HG02973 (cell line): ENCODE data around the gene RFNG.

Experiments used
- ATAC-seq: cut with Tn5 transposase; IDR thresholded peaks from one replicate; pipeline ENCODE4 v1.9.1; 2021; ENCODE audit warnings: moderate library complexity; ENCODE audit not compliant: unreplicated experiment

The RFNG gene

DNA sequence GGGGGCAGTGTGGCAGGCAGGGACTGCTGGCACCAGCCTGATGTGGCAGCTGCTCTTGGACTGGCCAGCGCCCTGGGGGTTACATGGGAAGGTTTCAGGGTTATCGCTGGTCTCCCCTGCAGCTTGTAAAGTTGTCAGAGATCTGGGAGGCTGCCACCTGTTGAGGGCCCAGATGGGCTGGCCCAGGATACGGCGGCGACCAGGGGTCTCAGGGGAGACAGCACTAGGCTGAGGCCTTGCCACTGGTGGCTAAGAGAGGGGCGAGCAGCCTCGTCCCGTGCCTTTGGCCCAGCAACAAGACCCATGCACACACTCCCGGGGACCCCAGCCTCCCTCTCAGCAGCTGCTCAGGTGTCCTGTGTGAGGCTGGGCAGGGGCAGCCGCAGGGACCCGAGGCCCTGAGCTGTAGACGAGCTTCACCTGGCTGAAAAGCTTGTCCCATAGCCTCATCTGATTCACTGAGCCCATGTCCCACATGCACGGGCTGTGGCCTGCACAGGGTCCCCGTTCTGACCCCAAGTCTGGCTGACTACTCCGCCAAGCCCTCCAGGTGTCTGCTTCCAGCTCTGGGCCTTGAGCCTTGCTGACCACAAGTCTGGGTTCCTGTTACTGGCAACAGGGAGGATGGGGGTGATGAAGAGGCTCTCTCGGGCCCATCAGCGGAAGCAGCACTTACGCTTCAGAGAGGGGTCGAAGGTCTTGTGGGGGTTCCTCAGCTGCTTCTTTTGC is 7.8 kb upstream of the RFNG start:
- ATAC-seq: no peak

DNA sequence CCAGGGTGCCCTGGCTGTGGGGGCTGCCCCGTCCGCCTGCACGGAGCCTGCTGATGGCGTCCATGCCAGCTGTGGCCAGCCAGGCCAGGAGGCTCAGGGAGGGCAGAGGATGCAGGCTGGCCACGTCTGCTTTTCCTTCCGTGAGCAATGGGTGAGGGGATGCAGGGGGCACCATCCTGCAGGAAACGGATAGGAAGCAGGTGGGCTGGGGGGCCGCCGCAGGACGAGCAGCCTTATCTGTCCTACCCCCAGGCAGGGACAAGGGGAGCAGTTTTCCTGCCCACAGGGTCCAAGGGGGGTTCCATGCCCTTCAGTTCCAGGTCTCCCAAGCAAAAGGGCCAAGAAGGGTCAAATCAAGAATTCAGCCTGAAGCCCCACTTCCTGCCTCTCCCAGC is 7.2 kb upstream of the RFNG start:
- no peak for ATAC-seq

GRCh38 chr17:82058230-82058854 is 6.7 kb upstream of the RFNG start:
- no peak for ATAC-seq

DNA sequence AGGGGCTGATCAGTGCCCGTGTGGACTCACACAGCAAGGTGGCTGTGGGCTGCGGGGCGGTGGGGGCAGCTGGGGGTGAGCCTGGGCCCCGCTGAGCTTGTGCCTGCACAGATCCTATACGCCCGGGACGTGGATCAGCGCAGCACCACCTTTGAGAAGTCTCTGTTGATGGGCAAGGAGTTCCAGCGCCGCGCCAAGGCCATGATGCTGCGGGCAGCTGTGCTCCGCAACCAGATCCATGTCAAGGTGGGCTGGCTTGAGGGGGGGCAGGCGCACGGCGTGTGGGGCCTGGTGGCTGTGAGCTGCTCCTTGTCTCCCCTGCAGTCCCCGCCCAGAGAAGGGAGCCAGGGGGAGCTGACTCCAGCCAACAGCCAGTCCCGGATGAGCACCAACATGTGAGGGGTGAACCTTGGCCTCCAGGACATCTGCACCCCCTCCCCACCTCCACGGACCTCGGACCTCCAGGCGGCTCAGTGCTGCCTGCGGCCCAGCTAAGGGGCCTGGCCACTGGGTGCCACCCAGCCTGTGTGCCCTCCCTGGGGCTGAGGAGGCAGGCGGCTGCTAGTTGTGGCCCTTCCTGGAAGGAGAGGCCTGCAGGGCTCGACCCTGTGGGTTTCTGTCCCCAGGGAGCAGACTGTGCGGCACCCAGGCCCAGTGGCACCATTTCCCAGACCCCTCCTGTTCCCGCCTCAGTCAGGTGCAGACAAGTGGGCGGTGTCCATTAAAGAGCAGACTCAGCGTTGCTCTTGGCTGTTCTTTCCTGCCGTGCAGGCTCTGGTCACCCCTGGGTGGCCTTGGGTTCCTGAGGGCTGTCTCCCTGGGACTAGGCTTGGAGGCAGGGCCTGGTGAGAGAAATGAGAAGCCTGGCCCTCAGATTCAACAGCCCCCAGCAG is 5.4 kb upstream of the RFNG start:
- ATAC-seq: no peak

GRCh38 chr17:82055965-82056728 is 4.5 kb upstream of the RFNG start:
- no peak for ATAC-seq

DNA sequence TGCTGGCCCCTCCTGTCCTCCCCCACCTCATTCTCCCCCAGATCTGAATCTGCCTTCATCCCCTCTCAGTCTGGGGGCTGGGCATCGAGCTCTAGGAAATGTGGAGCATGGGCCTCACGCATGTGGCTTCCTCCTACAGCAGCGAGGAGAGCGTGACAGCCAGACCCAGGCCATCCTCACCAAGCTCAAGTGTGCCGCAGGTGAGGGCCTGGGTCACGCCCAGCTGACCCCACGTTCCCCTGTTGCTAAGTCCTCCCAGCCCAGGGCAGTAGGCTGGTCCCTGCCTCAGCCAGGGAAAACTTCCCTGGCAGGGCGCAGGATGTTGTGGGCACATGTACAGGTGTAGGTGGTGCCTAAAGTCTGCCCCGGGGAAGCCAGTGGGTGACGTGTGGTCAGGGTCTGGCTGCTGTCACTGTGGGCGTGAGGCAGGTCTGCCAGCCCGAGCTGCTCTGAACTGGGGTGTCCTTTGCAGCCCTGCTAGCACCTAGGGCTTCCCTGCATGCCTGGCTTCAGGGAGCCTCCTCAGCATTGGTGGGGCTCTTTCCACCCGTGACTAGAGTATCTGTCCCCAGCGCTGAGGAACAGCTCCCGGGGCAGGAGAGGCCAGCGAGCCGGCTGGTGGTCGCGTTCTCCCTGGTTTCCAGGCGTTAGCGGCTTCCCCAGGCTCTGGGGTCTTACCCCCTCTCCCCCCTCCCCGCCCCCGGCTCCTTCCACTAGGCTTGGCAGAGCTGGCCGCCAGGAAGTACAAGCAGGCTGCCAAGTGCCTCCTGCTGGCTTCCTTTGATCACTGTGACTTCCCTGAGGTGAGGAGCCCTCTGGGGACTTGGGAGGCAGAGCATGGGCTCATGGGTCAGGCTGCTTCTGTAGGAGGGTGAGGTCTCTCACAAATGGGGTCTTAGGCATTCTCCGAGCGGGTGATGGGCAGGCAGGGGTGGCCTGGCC is 3.7 kb upstream of the RFNG start:
- ATAC-seq: no peak

GRCh38 chr17:82054351-82055022 is 2.9 kb upstream of the RFNG start:
- no peak for ATAC-seq

DNA sequence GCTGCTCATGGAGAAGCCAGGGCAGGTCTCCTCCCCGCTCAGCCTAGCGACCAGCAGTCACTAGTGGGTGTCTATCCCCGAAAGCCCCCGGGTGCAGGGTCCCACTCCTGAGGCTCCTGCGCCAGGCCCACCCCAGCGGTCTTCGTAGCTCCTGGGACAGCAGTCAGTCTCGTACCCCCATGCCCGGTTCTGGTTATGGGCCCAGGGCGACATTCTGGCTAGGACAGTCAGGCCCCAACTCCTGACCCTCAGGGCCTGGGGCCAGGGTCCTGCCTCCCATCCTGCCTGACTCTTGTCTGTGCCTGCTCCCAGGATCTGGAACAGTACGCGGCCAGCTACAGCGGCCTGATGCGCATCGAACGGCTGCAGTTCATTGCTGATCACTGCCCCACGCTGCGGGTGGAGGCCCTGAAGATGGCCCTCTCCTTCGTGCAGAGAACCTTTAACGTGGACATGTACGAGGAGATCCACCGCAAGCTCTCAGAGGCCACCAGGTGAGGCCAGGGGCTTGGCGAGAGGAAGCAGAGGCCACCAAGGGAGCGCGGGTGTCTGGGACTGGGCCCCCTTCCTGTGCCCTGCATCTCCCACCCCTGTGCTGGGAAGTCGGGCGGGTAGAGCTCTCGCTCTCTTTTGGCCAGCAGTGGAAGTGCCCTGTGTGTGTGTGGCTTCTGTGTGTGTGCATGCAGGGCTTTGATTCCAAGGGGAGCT is 2.1 kb upstream of the RFNG start:
- no peak for ATAC-seq

DNA sequence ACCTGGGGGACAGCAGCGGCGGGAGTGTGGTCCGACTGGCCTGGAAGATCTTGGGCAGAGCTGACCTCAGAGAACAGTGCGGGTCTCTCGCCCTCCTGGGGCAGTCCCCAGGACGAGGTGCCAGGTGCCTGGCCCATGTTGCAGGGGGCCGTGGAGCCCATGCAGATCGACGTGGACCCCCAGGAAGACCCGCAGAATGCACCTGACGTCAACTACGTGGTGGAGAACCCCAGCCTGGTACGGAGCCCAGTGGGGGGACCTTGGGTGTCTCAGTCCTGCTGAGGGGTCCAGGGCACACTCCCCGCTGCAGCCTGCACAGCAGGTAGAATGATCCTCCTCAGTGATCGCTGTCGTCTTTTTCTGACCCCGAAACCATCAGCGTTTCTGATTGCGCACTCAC is 1.5 kb upstream of the RFNG start:
- ATAC-seq: no peak

DNA sequence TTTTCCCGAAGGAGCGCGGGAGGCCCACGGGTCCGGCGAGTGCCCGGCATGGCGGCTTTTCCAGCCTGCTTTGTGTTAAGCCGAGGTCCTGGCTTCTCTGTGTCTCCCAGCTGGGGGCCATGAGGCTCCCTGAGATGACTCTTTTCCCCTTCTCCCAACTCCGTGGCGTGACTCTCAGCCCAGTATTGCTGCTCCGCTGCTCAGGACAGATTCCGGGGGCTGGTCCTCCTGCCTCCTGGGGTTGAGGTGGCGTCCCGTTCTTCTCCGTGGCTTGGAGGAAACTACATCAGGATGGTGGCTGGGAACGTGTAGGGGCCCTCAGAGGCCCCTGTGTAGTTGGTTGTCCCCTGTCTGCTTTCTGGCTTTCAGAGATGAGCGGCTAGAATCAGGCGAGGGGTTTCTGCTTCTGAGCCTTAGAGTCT is 1.0 kb upstream of the RFNG start:
- ATAC-seq: no peak

GRCh38 chr17:82050761-82051641 is 610 bp downstream of the RFNG start:
- ATAC-seq: no peak

- no peak for ATAC-seq
Observed at GRCh38 chr17:82050152-82050760, 1.4 kb downstream of the RFNG start.

DNA sequence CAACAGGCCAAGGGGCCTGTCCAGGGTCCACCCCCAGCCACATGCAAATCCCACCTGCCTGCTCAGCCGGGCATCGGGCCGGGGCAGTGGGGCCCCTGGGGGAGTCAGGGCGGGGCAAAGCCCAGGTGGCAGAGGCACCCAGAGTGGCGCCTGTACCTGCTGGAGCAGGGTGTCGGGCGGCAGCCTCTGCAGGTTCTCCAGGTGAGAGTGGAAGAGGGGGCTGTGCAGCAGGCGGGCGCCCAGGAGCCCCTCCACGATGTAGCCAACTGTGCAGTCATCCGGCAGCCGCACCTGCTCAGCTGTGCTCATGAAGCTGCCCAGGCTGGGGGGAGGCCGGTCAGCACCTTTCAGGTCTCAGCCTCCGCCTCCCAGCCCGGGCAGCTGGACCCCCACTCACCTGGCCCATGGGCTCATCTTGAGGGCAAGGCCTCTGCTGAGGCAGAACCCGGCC is 2.1 kb downstream of the RFNG start:
- no peak for ATAC-seq

DNA sequence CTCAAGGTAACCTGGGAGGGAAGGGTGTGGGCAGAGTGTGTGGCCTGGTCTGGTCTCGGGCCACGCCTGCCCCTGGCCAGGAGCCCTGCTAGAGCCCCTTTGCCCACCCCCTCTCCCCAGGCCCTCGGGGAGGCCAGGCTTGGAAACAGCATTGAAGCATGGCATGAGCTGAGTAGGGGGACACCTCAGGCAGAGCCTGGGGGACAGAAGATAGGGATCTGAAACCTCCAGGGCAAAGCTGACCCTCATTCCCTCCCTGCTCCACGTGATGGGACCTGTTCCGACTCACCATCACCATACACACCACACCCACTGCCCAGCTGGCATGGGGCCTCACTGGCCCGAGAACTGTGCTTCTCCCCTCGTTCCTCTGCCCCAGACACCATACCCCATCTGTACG is 2.5 kb downstream of the RFNG start:
- no peak for ATAC-seq

DNA sequence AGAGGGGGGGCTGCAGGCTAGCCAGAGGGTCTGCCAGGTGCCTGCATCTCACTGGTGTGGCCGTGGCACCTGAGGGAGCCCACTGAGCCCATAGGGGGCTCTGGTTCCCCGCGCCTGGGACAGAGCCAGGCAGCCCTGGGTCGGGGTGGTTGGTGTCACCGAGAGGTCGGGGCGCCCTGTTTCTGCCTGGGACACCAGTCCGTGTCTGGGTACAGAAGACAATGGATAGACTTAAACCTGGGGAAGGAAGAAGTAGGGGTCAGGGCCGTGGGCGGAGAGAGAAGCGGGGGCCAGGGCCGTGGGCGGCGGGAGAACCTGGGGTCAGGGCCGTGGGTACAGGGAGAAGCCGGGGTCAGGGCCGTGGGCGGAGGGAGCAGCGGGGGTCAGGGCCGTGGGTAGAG is 3.0 kb downstream of the RFNG start:
- ATAC-seq: no peak

DNA sequence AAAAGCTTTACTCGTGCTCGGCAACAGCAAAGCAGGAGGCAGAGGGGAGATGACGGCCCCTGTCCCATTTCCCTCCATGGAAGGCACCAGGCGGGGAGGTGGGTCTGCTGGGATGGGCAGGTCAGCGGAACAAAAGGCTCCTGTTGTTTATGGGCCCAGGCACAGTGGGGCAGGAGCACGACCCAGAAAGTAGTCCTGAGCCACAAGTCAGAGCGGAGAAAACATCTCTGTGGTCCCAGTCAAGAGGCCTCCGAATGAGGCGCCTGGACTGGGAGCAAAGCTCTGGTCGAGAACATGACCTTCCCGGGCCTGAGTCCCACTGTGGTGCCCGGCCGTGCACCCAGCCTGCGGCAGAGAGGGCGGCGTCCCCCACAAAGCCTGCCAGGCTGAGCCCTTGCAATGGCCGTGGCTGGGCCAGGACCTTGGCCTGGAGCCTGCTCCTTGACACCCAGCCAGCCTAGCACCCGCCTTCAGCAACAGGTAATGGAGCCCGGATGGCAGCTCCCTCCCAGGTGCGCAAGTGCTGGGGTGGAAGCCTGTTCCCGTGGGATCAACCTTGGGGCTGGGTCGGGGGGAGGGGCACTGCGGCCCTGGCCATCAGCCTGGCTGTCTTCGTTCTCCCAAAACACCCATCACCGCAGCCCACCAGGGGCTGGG is 3.6 kb downstream of the RFNG start:
- no peak for ATAC-seq

- no peak for ATAC-seq
Observed at GRCh38 chr17:82047379-82047778, 4.2 kb downstream of the RFNG start.
